Measurements from ENCODE around the gene AGRP.
"Not testable (repeated sequence)": the region's sequence is repeated elsewhere in the genome, so short reads cannot be mapped to it uniquely, and the experiment has no call there.

Gene AGRP

GRCh38 chr16:67489401-67490083 lies 6.2 kb upstream of the AGRP start:
- no peaks in the 10 kb centered on the region for H3K9me3 ChIP-seq
- H3K27me3 ChIP-seq = no peaks in the 10 kb centered on the region
- H3K27ac ChIP-seq = no peak overlapping the region
- intact Hi-C loops (cut with DNase I; ENCODE audit: low total_unique reads) = no loop called here
- H3K4me3 ChIP-seq = no peak overlapping the region
- H3K4me1 ChIP-seq = no peaks in the 10 kb centered on the region
- DNase-seq = no peak
- H3K36me3 ChIP-seq = peaks cover 0 to 10% (median 0%) of the 10 kb centered on the region in 3 donors
- TF ChIP-seq CTCF (IDR thresholded peaks at IDR 0.05) = no peak

GRCh38 chr16:67487561-67487960 lies 4.2 kb upstream of the AGRP start:
- H3K4me3 ChIP-seq; intact Hi-C loops (cut with DNase I; ENCODE audit: low total_unique reads); H3K27ac ChIP-seq; H3K27me3 ChIP-seq; H3K9me3 ChIP-seq; DNase-seq; H3K4me1 ChIP-seq: not testable (repeated sequence)
- peaks cover 0 to 10% (median 0%) of the 10 kb centered on the region in 3 donors for H3K36me3 ChIP-seq

DNA sequence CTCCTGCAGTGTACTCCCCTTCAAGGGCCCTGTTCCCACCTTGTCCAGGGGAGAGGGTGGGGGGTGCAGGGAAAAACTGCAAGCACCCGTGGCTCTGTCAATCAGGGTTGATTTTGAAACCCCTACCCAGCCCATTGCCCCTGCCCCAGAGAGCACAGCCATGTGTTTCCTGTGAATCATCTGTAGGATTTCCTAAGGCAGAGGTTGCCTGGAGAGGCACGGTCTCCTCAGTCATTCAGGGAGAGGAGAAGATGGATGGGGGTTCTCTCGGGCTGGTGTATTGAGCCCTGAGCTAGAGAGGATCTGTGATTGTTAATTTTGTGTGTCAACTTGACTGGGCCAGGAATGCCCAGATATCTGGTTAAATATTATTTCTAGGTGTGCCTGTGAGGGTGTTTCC lies 3.5 kb upstream of the AGRP start:
- intact Hi-C loops (cut with DNase I; ENCODE audit: low total_unique reads) = no loop called here
- Histone ChIP-seq H3K27me3 (no peaks in the 10 kb centered on the region), H3K9me3 (no peaks in the 10 kb centered on the region), H3K27ac (no peak overlapping the region), H3K4me3 (no peak overlapping the region), H3K36me3 (peaks cover 0 to 10% (median 0%) of the 10 kb centered on the region in 3 donors), H3K4me1 (peaks cover 0 to 14% (median 12%) of the 10 kb centered on the region in 4 donors)
- TF ChIP-seq CTCF (IDR thresholded peaks at IDR 0.05) = no peak
- no peak for DNase-seq

- peaks cover 0 to 10% (median 0%) of the 10 kb centered on the region in 3 donors for H3K36me3 ChIP-seq
- no peak for DNase-seq
- intact Hi-C loops (cut with DNase I; ENCODE audit: low total_unique reads) = no loop called here
- no peak for TF ChIP-seq CTCF (IDR thresholded peaks at IDR 0.05)
- no peak overlapping the region for H3K4me3 ChIP-seq
- no peaks in the 10 kb centered on the region for H3K9me3 ChIP-seq
- H3K4me1 ChIP-seq = peaks cover 0 to 35% (median 29%) of the 10 kb centered on the region in 4 donors
- no peaks in the 10 kb centered on the region for H3K27me3 ChIP-seq
- no peak overlapping the region for H3K27ac ChIP-seq
These were observed 581 bp upstream of the AGRP start for GRCh38 chr16:67483731-67484525.

DNA sequence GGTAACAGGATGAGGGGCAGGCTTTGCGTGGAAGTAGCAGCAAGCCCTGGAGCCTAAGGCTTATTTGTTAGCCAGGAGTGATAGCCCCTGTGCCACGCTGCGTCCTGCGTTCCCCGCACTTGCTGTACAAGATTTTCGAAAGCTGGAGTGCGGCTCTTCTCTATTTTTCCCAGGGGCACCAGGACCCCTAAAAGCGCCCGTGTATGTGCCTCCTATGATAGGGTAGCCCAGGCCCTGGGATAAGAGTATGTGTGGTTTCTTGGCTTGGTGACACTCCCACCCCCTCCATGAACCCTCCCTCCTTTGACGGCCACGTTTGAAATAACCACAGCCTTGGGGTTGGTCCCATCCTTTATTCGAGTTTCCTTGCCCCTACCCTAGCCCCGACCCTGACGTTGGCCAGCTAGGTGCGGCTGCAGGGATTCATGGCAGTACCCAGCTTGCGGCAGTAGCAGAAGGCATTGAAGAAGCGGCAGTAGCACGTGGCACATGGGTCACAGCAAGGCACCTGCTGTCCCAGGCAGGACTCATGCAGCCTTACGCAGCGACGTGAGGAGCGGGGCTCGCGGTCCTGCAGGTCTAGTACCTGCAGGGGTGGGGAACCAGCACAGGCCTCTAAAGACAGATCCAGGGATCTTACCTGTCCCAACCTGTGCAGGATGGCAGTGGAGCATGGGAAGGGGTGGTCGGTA lies 968 bp downstream of the AGRP start:
- Histone ChIP-seq H3K27me3 (no peaks in the 10 kb centered on the region), H3K36me3 (peaks cover 0 to 10% (median 0%) of the 10 kb centered on the region in 3 donors), H3K4me1 (peaks cover 0 to 39% (median 33%) of the 10 kb centered on the region in 4 donors), H3K4me3 (peak overlapping the region; percentile 88 to 89), H3K27ac (peak overlapping the region in 1 of 2 donors; percentile 87), H3K9me3 (no peaks in the 10 kb centered on the region)
- TF ChIP-seq CTCF (IDR thresholded peaks at IDR 0.05) = no peak
- DNase-seq = no peak
- intact Hi-C loops (cut with DNase I; ENCODE audit: low total_unique reads) = no loop called here

Data from tibial artery (tissue), 4 donors.